Body of pancreas (tissue), 4 donors: ENCODE measurements around the gene PRSS38.

Experiments used
- POLR2A ChIP-seq, 3 donors: fragments of 450-650 bp; IDR thresholded peaks; one replicate each; pipeline ENCODE4 v1.6.1; 2016; ENCODE audit warnings: antibody characterized with exemption in 3 of 3, mild to moderate bottlenecking in 2 of 3
- TF ChIP-seq, protein P1 (sequence below), 7 experiments: fragments of 450-650 bp in 4 of 7; fragments of 200-600 bp in 3 of 7; sonication (generic) in 3 of 7; IDR thresholded peaks; one replicate each; pipeline ENCODE4 v1.5.1; 2016 to 2019; ENCODE audit warnings: antibody characterized with exemption in 7 of 7

DNA sequence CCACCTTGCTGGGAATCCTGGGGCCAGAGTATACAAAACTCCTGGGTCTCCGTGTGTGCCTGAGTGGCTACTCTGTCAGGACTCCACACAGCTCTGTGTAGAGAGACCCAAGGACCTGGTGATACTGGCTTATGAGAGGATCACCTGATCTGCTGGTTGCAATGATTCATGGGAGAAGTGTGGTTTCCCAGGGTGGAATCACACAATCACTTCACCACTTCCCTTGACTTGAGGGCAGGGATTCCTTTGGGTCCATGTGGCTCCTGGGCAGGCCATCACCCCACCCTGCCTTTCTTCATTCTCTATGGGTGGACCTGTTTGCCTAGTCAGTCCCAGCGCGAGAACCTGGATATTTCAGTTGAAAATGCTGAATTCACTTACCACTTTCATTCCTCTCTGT lies 13.3 kb downstream of the PRSS38 start:
- TF ChIP-seq, protein P1, sequence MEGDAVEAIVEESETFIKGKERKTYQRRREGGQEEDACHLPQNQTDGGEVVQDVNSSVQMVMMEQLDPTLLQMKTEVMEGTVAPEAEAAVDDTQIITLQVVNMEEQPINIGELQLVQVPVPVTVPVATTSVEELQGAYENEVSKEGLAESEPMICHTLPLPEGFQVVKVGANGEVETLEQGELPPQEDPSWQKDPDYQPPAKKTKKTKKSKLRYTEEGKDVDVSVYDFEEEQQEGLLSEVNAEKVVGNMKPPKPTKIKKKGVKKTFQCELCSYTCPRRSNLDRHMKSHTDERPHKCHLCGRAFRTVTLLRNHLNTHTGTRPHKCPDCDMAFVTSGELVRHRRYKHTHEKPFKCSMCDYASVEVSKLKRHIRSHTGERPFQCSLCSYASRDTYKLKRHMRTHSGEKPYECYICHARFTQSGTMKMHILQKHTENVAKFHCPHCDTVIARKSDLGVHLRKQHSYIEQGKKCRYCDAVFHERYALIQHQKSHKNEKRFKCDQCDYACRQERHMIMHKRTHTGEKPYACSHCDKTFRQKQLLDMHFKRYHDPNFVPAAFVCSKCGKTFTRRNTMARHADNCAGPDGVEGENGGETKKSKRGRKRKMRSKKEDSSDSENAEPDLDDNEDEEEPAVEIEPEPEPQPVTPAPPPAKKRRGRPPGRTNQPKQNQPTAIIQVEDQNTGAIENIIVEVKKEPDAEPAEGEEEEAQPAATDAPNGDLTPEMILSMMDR (IDR thresholded peaks at IDR 0.05) = no peak
- TF ChIP-seq POLR2A (IDR thresholded peaks at IDR 0.05) = no peak
